Measurements from ENCODE around the gene NOXA1.

- TF ChIP-seq, protein P1, sequence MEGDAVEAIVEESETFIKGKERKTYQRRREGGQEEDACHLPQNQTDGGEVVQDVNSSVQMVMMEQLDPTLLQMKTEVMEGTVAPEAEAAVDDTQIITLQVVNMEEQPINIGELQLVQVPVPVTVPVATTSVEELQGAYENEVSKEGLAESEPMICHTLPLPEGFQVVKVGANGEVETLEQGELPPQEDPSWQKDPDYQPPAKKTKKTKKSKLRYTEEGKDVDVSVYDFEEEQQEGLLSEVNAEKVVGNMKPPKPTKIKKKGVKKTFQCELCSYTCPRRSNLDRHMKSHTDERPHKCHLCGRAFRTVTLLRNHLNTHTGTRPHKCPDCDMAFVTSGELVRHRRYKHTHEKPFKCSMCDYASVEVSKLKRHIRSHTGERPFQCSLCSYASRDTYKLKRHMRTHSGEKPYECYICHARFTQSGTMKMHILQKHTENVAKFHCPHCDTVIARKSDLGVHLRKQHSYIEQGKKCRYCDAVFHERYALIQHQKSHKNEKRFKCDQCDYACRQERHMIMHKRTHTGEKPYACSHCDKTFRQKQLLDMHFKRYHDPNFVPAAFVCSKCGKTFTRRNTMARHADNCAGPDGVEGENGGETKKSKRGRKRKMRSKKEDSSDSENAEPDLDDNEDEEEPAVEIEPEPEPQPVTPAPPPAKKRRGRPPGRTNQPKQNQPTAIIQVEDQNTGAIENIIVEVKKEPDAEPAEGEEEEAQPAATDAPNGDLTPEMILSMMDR (IDR thresholded peaks at IDR 0.05): no peak
- TF ChIP-seq POLR2A (IDR thresholded peaks at IDR 0.05) (no peak), EP300 (IDR thresholded peaks at IDR 0.05) (no peak), POLR2AphosphoS5 (IDR thresholded peaks at IDR 0.05) (no peak)
Measured at GRCh38 chr9:137391411-137391754, 31.8 kb upstream of the NOXA1 start.

Data from suprapubic skin (tissue), 4 donors.